Heart left ventricle (tissue), 16 donors: Measurements from ENCODE around the gene SLC9B1. TPM values are rescaled to one million over a fixed set of nuclear protein-coding genes. Genes with fewer than 3 reads are reported as not detected.
"Not testable (repeated sequence)": the region's sequence is repeated elsewhere in the genome, so short reads cannot be mapped to it uniquely, and the experiment has no call there.

Source experiments
- ATAC-seq, 4 donors: fragments of 200-7000 bp; cut with Tn5 transposase; one replicate each; pipeline ENCODE4 v1.9.1; 2020 to 2022; ENCODE audit warnings: moderate library complexity in 4 of 4, mild to moderate bottlenecking in 3 of 4, moderate number of reproducible peaks in 1 of 4
- DNase-seq, 5 donors: peaks; one replicate each; pipeline ENCODE4 v3.0.0-alpha.2; 2020
- H3K27ac ChIP-seq, 12 donors: fragments of 200-600 bp; sonication (generic) in 4 of 12; one replicate each; pipeline versions ENCODE4 v1.5.0 to v1.8.0; 2016 to 2022; ENCODE audit warnings: mild to moderate bottlenecking in 2 of 12
- H3K27me3 ChIP-seq, 9 donors: fragments of 200-600 bp; sonication (generic) in 2 of 9; one replicate each; pipeline versions ENCODE4 v1.5.1 to v1.8.0; 2016 to 2022; ENCODE audit warnings: mild to moderate bottlenecking in 3 of 9
- H3K36me3 ChIP-seq, 9 donors: fragments of 200-600 bp; sonication (generic) in 2 of 9; one replicate each; pipeline versions ENCODE4 v1.5.0 to v1.8.0; 2018 to 2022; ENCODE audit warnings: mild to moderate bottlenecking in 2 of 9
- H3K4me1 ChIP-seq, 12 donors: fragments of 200-600 bp; sonication (generic) in 4 of 12; one replicate each; pipeline versions ENCODE4 v1.5.0 to v1.8.0; 2016 to 2022; ENCODE audit warnings: mild to moderate bottlenecking in 3 of 12
- H3K4me3 ChIP-seq, 12 donors: fragments of 200-600 bp; sonication (generic) in 4 of 12; one replicate each; pipeline versions ENCODE4 v1.5.0 to v1.8.0; 2017 to 2022; ENCODE audit warnings: mild to moderate bottlenecking in 9 of 12, moderate library complexity in 4 of 12
- H3K9me3 ChIP-seq, 12 donors: fragments of 200-600 bp; sonication (generic) in 4 of 12; one replicate each; pipeline versions ENCODE4 v1.5.0 to v1.8.0; 2016 to 2022; ENCODE audit warnings: mild to moderate bottlenecking in 1 of 12
- POLR2A ChIP-seq, 2 donors: fragments of 450-650 bp; IDR thresholded peaks; one replicate each; pipeline ENCODE4 v1.6.1; 2017; ENCODE audit warnings: antibody characterized with exemption in 2 of 2, mild to moderate bottlenecking in 2 of 2, moderate library complexity in 2 of 2
- WGBS, 4 donors: extraction: QIAGEN DNeasy Blood & Tissue Kit in 2 of 4; methylation state at CpG; one replicate each; pipeline versions ENCODE4 v1.1.5 to v1.1.7; 2013 to 2018; 5-methylcytosine and 5-hydroxymethylcytosine counted together
- intact Hi-C, 10 donors: fragments of 100-400 bp; cut with DNase I; formaldehyde crosslinking; loops; one replicate each; pipeline versions ENCODE4 v1.11.1 to v1.14.2; 2022
- polyA plus RNA-seq, 2 donors: library from polyadenylated mRNA; stranded (reverse); fragments of 200-250 nt; gene quantifications; one replicate each; pipeline ENCODE4 v1.2.3, GENCODE V29; 2013
- total RNA-seq, 9 donors: library from RNA; depleted of rRNA in 2 of 9; stranded (reverse); fragments of >200 nt in 2 of 9; fragmentation: NEBNext Ultra II Directional in 3 of 9; extraction: Animal tissue kit (Norgen Biotek cat#: 25700) in 3 of 9; gene quantifications; one replicate each; pipeline versions ENCODE4 v1.1.0 to v1.2.4, GENCODE V29; 2016 to 2023
- TF ChIP-seq, protein P1 (sequence below), 12 donors: fragments of 200-600 bp; sonication (generic) in 4 of 12; IDR thresholded peaks; one replicate each; pipeline versions ENCODE4 v1.5.0 to v1.8.0; 2018 to 2022; ENCODE audit warnings: antibody characterized with exemption in 12 of 12, mild to moderate bottlenecking in 5 of 12
- donor health status: ischemic (EF 13 %, LVEDD 7.1; RV severe dilation, severe dysfunction).
- donor health status: healthy with polysubstance abuse.
- donor health status: DM: no; HTN: yes; CAD: no.
- donor health status: DM: no; HTN: no; CAD: no.
- donor health status: ischemic (EF 25% LVEDD 6.9; RV normal size, moderate dysfunction).
- donor health status: ischemic (EF 25% LVEDD 5.7; RV mildly dilated, moderate dysfunction).
- donor health status: healthy.
- donor health status: DM: yes; HTN: yes; CAD: no.
- donor health status: ischemic (EF 35%, LVEDD 5.7; RV mildly dilated, moderate dysfunction).
- donor health status: nonischemic (EF 11% LVEDD 7.7; RV severe dilation, severe dysfunction).
- donor health status: DM: yes; HTN: yes; CAD: no.
- donor health status: PGD.
- donor health status: ischemic (EF 29% LVEDD 5.4; RV normal size, mild dysfunction).
- donor health status: nonischemic (EF 23%, LVEDD 6.1; RV moderate dilation, normal function).

The SLC9B1 gene
- total and polyA plus RNA-seq, 11 donors = 0.07 to 1.8 (median 0.56) TPM; not detected in 3

GRCh38 chr4:102994803-102995202, 24.7 kb downstream of the SLC9B1 start:
- Histone ChIP-seq H3K4me3 (no peak overlapping the region), H3K27ac (no peak overlapping the region), H3K4me1 (no peaks in the 10 kb centered on the region), H3K36me3 (no peaks in the 10 kb centered on the region), H3K9me3 (peaks cover 0 to 3% (median 0%) of the 10 kb centered on the region in 12 donors), H3K27me3 (no peaks in the 10 kb centered on the region)
- 70 to 86% (median 81%) methylated on average over 1 of the region's 1 CpG for WGBS, 4 donors
- TF ChIP-seq, protein P1, sequence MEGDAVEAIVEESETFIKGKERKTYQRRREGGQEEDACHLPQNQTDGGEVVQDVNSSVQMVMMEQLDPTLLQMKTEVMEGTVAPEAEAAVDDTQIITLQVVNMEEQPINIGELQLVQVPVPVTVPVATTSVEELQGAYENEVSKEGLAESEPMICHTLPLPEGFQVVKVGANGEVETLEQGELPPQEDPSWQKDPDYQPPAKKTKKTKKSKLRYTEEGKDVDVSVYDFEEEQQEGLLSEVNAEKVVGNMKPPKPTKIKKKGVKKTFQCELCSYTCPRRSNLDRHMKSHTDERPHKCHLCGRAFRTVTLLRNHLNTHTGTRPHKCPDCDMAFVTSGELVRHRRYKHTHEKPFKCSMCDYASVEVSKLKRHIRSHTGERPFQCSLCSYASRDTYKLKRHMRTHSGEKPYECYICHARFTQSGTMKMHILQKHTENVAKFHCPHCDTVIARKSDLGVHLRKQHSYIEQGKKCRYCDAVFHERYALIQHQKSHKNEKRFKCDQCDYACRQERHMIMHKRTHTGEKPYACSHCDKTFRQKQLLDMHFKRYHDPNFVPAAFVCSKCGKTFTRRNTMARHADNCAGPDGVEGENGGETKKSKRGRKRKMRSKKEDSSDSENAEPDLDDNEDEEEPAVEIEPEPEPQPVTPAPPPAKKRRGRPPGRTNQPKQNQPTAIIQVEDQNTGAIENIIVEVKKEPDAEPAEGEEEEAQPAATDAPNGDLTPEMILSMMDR (IDR thresholded peaks at IDR 0.05) = no peak
- TF ChIP-seq POLR2A (IDR thresholded peaks at IDR 0.05) = no peak
- intact Hi-C loops = no loop called here
- ATAC-seq (no peak), DNase-seq (no peak)

DNA sequence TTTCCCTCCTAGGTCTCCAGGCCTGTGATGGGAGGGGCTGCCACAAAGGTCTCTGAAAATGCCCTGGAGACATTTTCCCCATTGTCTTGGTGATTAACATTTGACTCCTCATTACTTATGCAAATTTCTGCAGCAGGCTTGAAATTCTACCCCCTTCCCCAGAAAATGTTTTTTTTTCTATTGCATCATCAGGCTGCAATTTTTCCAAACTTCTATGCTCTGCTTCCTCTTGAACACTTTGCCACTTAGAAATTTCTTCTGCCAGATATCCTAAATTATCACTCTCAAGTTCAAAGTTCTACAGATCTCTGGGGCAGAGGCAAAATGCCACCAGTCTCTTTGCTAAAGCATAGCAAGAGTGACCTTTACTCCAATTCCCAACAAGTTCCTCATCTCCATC, 25.5 kb downstream of the SLC9B1 start:
- H3K36me3 ChIP-seq, ATAC-seq, H3K9me3 ChIP-seq, DNase-seq, H3K27me3 ChIP-seq, H3K4me3 ChIP-seq, intact Hi-C loops, H3K27ac ChIP-seq, H3K4me1 ChIP-seq: not testable (repeated sequence)

DNA sequence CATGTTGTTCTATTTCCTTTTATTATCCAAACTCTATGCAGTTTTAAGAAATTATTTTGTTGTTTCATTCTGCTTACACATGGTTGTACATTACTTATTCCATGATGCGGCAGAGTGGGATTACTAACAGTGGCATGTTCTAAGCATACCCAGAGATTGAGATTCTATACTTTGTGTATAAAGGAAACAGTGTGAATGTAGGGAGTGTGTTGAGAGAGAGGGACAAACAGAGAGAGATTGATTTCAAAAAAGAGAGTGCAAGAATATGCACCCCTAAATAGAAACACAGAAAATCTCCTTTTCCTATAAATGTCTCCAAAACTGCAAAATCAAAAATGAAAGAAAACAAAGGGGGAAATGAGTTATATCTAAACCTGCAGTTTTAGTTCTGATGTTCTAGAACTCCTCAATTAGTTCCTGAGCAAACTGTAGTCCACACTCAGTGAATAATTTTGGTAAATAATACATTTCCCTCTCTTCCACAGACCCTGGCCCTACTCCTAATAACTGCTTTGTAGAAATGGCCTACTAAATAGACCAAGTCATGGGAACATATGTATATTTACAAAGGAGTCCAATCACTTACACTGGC, 31.0 kb downstream of the SLC9B1 start:
- DNase-seq = no peak
- TF ChIP-seq, protein P1 (IDR thresholded peaks at IDR 0.05) = no peak
- no peak for TF ChIP-seq POLR2A (IDR thresholded peaks at IDR 0.05)
- intact Hi-C loops = no loop called here

DNA sequence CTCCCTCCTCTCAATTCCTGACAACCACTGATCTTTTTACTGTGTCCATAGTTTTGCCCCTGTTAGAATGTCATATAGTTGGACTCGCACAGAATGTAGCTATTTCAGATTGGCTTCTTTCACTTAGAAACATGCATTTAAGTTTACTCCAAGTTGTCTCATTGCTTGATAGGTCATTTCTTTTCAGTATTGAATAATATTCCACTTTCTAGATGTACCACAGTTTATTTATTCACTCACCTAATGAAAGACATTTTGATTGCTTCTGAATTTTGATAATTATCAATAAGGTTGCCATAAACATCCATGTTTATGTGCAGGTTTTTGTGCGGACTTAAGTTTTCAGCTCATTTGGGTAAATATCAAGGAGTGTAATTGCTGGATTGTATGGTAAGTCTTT, 38.5 kb downstream of the SLC9B1 start:
- Histone ChIP-seq H3K36me3 (no peaks in the 10 kb centered on the region), H3K27ac (no peak overlapping the region), H3K4me1 (no peaks in the 10 kb centered on the region), H3K27me3 (no peaks in the 10 kb centered on the region), H3K4me3 (no peak overlapping the region), H3K9me3 (peaks cover 0 to 16% (median 2%) of the 10 kb centered on the region in 12 donors)
- no peak for ATAC-seq
- TF ChIP-seq, protein P1 (IDR thresholded peaks at IDR 0.05) = no peak
- TF ChIP-seq POLR2A (IDR thresholded peaks at IDR 0.05) = no peak
- 92 to 96% (median 95%) methylated on average over 2 of the region's 2 CpGs for WGBS, 4 donors
- intact Hi-C loops = no loop called here
- DNase-seq = no peak

More for the DNA sequence above, 31.0 kb downstream of the SLC9B1 start:
- no peak for ATAC-seq
- WGBS, 4 donors = 93 to 99% (median 97%) methylated on average over 1 of the region's 1 CpG
- peaks cover 0 to 3% (median 0%) of the 10 kb centered on the region in 12 donors for H3K9me3 ChIP-seq
- no peak overlapping the region for H3K4me3 ChIP-seq
- no peaks in the 10 kb centered on the region for H3K4me1 ChIP-seq
- H3K27ac ChIP-seq = no peak overlapping the region
- H3K27me3 ChIP-seq = no peaks in the 10 kb centered on the region
- H3K36me3 ChIP-seq = no peaks in the 10 kb centered on the region

DNA sequence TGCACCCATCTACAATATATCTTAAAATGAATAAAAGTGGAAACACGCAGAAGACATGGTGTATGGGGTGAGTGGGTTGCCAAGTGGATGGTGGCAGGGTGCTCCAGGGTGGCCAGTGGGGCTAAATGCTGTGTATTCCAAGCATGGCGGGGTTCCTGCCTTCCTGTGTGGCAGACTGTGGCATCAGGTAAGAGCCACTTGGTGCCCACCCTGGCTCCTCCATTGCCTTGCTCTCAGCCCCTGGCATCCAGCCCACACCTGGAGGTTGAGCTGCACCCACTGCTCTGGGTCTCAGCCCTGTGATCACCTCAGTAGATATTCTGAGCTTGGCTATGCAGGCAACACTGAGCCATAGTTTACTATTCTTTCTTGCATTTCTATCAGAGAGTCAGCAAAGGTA, 57.7 kb downstream of the SLC9B1 start:
- intact Hi-C loops, DNase-seq: not testable (repeated sequence)
- 90 to 97% (median 97%) methylated on average over 2 of the region's 2 CpGs for WGBS, 4 donors

More for the DNA sequence above, 57.7 kb downstream of the SLC9B1 start:
- not testable (repeated sequence) for H3K27ac ChIP-seq, H3K4me1 ChIP-seq, H3K27me3 ChIP-seq, H3K9me3 ChIP-seq, H3K4me3 ChIP-seq, ATAC-seq, H3K36me3 ChIP-seq
